EL (cell line): ENCODE data around the gene SPSB1.
A peak's percentile ranks its signal among the peaks of the same experiment; 100 is the strongest.

ENCODE experiments used
- DNase-seq: peaks from one replicate; pipeline ENCODE4 v3.0.0-alpha.2; 2016

Gene SPSB1

DNA sequence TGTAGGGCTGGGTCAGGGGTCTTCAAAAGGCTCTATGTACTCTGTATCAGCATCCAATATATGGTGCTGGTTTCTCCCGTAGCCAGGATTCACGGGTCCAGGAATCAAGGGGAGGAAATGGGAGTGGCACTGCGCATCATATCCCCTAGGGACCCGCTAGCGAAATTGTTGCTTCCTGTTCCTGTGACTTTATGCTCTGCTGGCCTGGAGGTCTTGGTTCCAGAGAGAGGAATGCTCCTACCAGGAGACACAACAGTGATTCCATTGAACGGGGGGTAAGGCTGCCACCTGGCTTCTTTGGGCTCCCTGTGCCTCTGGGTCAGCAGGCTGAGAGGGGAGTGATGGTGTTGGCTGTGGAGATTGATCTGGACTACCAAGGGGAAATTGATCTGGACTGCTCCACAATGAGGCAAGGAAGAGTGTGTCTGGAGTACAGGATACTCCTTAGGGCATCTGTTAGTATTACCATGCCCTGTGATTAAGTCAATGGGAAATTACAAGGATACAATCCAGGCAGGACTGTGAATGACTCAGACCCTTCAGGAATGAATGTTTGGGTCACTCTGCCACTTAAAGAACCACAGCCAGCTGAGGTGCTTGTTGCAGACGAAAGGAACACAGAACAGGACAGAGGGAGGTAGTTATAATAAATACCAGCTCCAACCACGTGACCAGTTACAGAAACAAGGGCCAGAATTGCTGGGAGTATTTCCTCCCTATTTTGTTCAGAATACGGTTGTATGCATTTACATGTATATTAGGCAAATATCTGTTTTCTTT is 10.2 kb downstream of the SPSB1 start:
- DNase-seq, result peak; percentile 96

- no peak for DNase-seq
These were observed 11.2 kb downstream of the SPSB1 start for GRCh38 chr1:9303916-9304315.

DNA sequence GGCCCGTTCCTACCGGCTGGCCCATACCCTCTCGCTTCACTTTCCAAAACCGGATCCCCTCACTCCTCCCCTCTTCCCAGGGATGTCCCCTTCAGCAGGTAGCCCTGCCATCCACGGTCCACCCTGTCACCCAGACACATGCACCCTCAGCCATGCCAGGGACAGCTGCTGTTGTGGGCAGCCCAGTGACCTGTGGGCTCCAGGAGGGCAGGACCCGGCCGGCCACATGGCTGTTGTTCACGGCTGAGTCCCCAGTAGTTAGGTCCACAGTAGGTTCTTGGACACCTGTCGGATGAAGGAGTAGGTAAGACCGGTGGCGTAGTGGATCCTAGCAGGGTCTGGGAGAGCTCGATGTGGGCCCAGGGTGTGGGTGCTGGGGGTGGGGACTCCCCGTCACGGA is 12.5 kb downstream of the SPSB1 start:
- no peak for DNase-seq

DNA sequence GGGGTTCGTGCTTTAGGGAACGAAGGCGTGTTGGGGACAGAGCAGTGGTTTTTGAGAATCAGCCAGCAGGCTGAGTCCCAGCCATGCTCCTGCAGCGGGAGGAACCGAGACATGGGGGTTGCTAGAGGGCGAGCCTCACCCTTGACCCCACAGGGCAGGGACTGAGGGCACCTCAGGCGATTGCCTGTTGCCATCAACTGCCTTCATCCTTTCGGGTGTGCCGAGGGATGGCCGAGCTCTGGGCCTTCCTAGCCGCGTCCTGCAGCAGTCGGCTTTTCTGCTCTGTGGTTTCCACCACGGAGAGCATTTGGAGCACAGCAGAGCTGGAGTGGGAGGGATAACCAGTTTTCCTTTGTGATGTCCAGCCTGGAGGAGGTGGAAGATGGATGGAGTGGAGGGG is 13.3 kb downstream of the SPSB1 start:
- no peak for DNase-seq

DNA sequence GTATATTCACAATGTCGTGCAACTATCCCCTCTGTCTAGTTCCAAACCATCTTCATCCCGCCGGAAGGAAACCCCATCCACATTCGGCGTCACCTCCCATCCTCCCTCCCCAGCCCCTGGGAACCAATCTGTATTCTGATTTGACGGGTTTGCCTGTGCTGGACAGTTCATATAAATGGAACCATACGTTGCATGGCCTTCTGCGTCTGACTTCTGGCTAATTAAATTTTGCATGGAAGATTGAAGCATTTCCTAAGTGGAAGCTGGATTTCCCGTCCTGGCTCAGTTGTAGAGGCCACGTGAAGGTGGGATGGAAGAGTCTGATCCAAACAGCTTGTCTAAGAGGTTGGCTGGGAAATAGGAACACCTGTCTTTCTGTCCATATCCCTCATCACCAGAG is 14.6 kb downstream of the SPSB1 start:
- no peak for DNase-seq

DNA sequence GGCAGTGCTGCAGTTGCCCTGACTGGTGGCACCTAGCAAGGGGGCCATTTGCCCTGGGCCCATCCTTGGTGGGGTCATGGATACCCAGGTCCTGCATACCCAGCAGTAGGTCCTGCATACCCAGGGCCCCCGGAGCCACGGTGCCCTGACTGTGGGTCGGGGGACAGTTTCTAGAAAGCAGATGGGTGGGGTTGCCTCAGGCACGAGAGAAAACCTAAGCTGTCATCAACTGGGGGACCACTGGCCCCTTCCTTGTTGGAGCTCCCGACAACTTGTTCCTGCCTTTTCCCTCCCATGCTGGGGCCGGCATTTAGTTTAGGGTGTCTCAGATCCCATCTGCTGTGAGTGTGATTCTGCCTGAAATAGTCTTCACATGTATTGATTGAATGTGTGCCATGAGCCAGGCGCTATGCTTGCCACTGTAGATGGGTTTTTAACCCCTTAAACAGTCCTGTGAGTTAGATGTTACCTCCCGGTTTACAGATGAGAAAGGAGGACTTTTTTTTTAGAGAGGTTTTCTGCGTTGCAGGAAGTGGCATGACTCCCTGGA is 15.6 kb downstream of the SPSB1 start:
- DNase-seq, result no peak

DNA sequence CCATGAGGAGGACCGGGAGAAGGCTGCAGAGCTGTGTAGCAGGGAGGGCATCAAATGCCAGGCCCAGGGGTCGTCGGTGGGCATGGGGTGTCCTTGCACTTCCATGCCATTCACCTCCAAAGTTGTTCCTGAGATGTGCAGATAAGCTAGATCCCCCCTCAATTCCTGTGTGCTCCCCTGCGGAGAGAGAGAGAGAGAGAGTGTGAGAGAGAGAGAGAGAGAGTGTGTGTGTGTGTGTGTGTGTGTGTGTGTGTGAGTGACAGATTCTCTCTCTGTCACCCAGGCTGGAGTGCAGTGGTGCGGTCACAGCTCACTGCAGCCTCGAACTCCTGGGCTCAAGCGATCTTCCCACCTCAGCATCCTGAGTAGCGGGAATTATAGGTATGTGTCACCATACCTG is 16.4 kb downstream of the SPSB1 start:
- DNase-seq, result no peak

GRCh38 chr1:9309991-9310390 is 17.3 kb downstream of the SPSB1 start:
- DNase-seq, result no peak

DNA sequence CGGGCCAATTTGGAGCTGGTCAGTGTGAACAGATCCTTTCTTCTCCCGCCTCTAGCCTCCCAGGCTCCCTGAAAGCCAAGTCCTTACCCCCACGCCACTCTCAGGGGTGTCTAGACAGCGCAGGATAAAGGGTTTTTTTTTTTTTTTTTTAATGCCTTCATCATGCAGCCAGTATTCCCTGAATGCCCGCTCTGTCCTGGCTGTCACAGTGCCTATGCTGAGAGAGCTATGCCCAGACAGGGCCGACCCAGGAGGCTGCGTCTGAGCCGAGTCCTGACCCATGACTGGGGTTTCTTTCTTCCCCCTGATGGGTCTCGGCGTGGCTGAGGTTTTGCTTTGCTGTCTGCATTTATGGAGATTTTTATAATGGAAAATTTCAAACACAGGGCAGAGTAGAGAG is 18.3 kb downstream of the SPSB1 start:
- DNase-seq, result no peak

DNA sequence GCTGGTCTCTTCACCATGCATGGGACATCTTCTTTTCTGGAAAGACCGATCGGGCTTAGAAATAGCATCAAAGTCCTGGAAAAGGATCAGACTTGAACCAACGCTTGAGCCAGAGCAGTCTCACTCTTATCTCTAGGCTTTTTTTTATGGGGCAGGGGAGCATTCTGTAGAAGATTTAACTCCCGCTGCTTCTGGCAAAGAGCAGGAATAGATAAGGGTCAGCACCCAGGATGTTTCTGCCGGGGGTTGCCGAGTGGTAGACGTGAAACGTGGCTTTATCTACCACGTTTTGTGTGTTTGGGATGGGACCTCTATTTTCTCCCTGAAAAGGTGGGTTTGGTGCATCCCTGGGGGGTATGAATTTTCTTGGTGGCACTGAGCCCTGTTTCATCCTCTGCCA is 18.8 kb downstream of the SPSB1 start:
- DNase-seq, result no peak

GRCh38 chr1:9312168-9312720 is 19.6 kb downstream of the SPSB1 start:
- no peak for DNase-seq

GRCh38 chr1:9313576-9313975 is 20.9 kb downstream of the SPSB1 start:
- no peak for DNase-seq

DNA sequence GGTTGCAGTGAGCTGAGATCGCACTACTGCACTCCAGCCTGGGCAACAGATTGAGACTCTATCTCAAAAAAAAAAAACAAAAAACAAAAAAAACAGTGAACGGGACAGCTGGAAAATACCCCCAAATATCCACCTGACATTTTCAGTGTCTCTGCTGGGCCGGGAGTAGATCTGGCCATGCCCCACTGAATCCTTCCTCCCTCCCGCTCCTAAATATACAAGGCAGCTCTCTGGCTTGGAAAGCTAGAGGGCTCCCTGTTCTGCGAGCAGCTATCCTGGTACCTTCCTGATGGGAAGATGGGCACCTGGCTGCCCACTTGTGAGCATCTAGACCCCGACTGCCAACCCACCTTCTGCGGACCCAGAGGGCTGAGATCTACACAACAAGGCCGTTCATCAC is 21.4 kb downstream of the SPSB1 start:
- no peak for DNase-seq

GRCh38 chr1:9314711-9315379 is 22.2 kb downstream of the SPSB1 start:
- DNase-seq, result no peak

DNA sequence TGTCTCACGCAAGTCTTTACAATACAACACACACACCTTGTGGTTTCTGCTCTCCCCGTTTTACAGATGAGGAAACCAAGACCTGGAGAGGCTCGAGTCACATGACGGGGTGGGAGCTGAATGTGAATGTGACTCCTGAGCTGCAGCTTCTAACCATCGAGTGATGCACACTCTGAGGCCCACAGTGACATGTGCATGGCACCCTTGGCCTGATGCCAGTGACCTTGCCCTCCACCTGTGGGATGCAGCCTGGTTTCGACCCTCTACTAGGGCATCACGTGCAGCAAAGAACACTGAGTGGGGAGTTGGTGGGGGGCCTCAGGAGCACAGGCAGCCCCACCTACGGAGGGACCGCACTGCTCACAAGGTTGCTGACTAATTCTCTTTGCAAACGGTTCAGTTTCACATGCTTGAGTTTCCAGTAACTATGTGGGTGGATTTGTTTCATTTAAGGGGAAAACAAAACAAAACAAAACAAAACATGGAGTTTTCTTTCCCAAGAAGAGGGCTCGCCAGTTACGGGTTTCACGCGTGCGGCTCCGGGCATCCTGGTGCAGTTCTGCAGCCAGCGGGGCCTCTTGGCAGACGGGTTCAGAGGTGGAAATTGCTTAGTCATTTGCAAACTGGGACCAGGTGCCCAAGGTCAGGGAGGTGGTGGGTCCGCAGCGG is 22.9 kb downstream of the SPSB1 start:
- DNase-seq, result peak; percentile 31

- DNase-seq, result no peak
These were observed 23.4 kb downstream of the SPSB1 start for GRCh38 chr1:9316080-9316444.

DNA sequence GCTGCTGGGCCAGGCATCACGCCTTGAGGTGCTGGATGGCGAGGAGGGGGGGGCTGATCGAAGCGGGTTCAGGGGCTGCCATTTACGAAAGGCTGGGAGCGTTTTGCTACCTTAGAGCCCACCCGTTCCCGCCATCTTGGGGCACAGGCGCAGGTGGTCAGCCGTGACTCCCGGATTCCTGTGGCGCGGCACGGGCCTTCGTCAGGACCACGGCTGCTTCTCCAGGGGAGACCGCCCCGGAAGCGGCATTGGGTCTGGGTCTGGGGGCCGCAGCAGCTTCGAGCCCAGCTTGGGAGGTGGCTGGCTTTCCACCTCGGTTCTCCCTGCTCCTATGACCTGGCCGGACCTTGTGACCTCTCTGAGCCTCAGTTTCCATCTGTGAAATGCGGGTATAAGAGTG is 23.8 kb downstream of the SPSB1 start:
- DNase-seq, result no peak

- DNase-seq, result no peak
These were observed 24.4 kb downstream of the SPSB1 start for GRCh38 chr1:9317072-9317471.

DNA sequence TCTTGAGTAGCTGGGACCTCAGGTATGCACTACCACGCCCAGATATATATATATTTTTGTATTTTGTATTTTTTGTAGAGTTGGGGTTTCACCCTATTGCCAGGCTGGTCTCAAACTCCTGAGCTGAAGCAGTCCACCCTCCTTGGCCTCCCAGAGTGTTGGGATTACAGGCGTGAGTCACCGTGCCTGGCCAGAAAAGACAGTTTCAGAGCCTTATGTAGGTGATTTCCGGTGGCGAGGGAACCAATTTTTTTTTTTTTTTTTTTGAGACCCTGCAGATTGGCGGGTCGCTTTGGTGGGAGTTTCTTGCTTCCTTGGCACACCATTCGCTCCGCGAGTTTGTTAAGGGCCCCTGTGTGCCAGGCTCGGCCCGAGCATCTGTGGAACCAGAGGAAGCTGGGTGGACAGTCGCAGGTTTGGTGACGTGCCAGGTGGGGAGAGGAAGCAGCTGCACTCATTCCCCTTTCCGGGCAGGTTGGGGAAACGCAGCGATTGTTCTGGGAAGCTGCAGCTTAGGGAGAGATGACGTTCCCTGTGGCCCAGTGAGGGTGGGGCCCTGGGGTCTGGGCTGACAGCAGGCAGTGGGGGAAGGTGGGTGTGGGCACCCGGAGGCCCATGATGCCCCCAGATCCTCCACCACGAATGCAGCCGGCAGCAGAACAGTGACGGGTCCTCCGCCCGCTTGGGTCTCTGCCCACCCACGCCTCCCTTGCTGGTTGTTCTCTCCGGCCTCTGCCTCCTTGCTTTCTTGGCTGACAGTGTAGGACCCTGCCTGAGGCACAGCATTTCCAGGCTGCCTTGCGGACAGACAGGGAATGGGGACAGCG is 25.1 kb downstream of the SPSB1 start:
- DNase-seq, result peak; percentile 55

DNA sequence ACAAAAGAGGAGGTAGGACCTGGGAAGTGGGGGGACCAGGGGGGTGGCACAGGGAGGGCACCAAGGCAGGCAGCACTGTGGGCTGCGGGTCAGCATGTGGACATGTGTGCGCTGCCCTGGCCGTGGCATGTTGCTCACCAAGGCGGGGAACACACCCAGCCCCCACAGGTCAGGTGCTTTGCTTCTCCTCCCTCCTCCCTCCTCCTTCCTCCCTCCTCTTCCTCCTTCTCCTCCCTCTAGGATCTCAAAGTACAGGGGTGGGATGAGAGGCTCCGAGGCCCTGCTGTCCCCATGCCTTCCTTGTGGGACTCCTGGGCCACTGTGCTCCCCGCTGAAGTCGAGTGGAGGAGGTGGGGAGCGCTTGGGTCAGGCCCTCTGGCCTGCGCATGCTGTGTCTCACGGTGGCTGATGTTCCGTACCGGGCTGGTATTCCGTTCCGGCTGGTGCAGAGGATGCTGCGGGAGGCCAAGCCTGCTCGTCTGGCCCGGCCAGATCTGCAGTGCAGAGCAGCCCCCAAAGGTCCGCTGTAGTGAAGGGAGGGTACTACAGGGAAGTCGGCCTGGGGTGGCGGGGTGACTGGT is 26.6 kb downstream of the SPSB1 start:
- no peak for DNase-seq

- DNase-seq, result no peak
These were observed 27.3 kb downstream of the SPSB1 start for GRCh38 chr1:9319789-9320519.
